GM20000 (cell line): ENCODE results near the gene ZSCAN29.
A peak's percentile ranks its signal among the peaks of the same experiment; 100 is the strongest.

Experiments used
- DNase-seq: peaks from one replicate; pipeline ENCODE4 v3.0.0; 2012; ENCODE audit warnings: low spot score
- TF ChIP-seq, protein P1 (sequence below): IDR thresholded peaks from 2 replicates; pipeline ENCODE4 v1.5.1; 2012; ENCODE audit warnings: mild to moderate bottlenecking, control low read depth; ENCODE audit errors: extremely low read depth, missing control alignments

Gene ZSCAN29

GRCh38 chr15:43378601-43379000 lies 7.8 kb upstream of the ZSCAN29 start:
- TF ChIP-seq, protein P1, sequence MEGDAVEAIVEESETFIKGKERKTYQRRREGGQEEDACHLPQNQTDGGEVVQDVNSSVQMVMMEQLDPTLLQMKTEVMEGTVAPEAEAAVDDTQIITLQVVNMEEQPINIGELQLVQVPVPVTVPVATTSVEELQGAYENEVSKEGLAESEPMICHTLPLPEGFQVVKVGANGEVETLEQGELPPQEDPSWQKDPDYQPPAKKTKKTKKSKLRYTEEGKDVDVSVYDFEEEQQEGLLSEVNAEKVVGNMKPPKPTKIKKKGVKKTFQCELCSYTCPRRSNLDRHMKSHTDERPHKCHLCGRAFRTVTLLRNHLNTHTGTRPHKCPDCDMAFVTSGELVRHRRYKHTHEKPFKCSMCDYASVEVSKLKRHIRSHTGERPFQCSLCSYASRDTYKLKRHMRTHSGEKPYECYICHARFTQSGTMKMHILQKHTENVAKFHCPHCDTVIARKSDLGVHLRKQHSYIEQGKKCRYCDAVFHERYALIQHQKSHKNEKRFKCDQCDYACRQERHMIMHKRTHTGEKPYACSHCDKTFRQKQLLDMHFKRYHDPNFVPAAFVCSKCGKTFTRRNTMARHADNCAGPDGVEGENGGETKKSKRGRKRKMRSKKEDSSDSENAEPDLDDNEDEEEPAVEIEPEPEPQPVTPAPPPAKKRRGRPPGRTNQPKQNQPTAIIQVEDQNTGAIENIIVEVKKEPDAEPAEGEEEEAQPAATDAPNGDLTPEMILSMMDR, result no peak
- DNase-seq, result no peak

- DNase-seq, result peak; percentile 55
- TF ChIP-seq, protein P1, result peak; percentile 42
Observed at GRCh38 chr15:43376017-43376705, 5.3 kb upstream of the ZSCAN29 start.

GRCh38 chr15:43370310-43370974 lies 401 bp downstream of the ZSCAN29 start:
- peak; percentile 25 for DNase-seq
- TF ChIP-seq, protein P1, result no peak

DNA sequence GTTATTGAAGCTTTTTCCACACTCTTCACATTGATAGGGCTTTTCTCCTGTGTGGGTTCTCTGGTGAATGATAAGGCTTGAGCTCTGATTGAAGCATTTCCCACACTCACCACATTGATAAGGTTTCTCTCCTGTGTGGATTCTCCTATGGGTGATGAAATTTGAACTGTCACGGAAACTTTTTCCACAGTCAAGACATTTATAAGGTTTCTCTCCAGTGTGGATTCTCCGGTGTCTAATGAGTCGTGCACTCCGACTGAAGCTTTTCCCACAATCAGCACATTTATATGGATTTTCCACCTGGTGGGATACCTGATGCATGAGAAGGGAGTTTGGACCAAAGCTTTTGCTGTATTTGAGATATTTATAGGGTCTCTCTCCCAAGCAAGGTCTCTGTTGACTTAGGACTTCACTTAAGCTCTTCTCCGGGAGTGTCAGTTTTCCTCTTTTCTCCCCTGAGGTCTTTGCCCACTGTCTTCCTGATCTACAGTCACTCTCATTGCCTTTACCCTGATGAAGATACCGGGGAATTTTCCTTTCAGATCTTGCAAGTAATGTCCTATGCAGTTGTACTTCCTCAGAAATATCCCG lies 9.4 kb downstream of the ZSCAN29 start:
- TF ChIP-seq, protein P1, result no peak
- no peak for DNase-seq

GRCh38 chr15:43360821-43361220 lies 10.0 kb downstream of the ZSCAN29 start:
- no peak for DNase-seq
- TF ChIP-seq, protein P1, result no peak

DNA sequence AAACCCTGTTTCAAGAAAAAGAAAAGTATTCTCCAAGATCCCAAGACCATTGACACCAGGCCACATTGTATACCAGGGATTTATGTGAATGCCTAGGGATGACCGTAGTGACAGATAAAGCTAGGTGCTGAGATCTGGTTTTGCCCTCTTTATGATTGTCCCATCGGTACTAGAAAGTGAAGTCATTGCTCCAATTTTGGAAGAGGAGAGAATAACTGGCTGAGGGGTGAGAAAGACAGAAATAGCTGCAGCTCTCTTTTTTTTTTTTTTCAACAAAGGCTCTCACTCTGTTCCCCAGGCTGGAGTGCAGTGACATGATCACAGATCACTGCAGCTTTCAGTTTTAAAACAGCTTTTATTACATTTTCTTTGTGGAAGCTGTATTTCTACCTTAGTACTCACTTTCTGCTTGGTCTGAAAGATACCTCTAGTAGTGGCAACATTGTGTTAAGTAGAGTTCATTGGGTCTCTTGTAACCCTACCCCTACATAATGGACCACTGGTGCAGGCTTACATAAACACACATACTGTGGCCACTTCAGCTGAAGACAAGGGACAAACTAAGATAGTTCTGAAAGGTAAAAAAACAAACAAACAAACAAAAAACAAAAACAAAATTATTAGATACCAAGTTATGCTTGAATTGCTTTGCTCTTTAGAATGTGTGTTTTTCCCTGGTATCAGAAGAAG lies 18.0 kb downstream of the ZSCAN29 start:
- TF ChIP-seq, protein P1, result no peak
- DNase-seq, result no peak

DNA sequence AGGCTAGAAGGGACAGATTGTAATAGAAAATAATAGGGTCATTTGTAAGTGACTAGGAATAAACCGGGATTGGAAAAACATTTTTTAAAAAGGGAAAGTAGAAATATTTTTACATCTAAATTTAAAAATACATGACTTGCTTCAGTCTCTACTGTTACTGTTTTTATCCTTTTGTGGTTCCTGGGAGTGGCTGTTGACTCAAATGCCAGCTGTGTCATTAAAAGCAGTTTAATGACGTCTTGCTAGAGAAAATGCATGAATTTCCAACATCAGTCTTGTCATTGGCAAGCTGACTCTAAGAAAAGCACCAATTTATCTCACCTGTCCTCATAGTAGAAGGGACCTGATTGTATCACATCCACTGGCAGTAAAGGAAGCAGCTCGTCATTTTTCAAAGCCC lies 23.7 kb downstream of the ZSCAN29 start:
- TF ChIP-seq, protein P1, result no peak
- DNase-seq, result no peak
